WTC11 (cell line): ENCODE measurements around the gene ZFYVE1. TPM values are rescaled to one million over a fixed set of nuclear protein-coding genes. Genes with fewer than 3 reads are reported as not detected.

Experiments used
- ATAC-seq: fragments of 200-7000 bp; cut with Tn5 transposase; 2 replicates; pipeline ENCODE4 v1.10.0; 2021; ENCODE audit warnings: mild to moderate bottlenecking, moderate library complexity
- CTCF ChIA-PET: fragments of 300-600 bp; sonication (Branson Sonifier 250); formaldehyde crosslinking; loops from one replicate; lab custom pipeline; 2021; ENCODE audit warnings: antibody characterized with exemption; lab: Charles Lee
- POLR2A ChIA-PET: fragments of 350-600 bp; sonication (Branson Sonifier 250); formaldehyde crosslinking; loops from one replicate; lab custom pipeline; 2021; ENCODE audit warnings: antibody characterized with exemption; lab: Charles Lee
- DNase-seq: peaks from one replicate; pipeline ENCODE4 v3.0.0; 2021; ENCODE audit warnings: low spot score
- H3K27ac Mint-ChIP-seq: 2 replicates; pipeline ENCODE4 v1.8.0; 2021; ENCODE audit warnings: mixed read lengths
- H3K27me3 Mint-ChIP-seq: 2 replicates; pipeline ENCODE4 v1.8.0; 2021; ENCODE audit warnings: low read depth, mild to moderate bottlenecking, moderate library complexity, mixed read lengths
- H3K36me3 Mint-ChIP-seq: 2 replicates; pipeline ENCODE4 v1.8.0; 2021; ENCODE audit warnings: mixed read lengths
- H3K4me1 Mint-ChIP-seq: 2 replicates; pipeline ENCODE4 v1.8.0; 2022; ENCODE audit warnings: mixed read lengths
- H3K4me3 Mint-ChIP-seq: 2 replicates; pipeline ENCODE4 v1.8.0; 2021; ENCODE audit warnings: mild to moderate bottlenecking, moderate library complexity, mixed read lengths
- H3K9me3 Mint-ChIP-seq: 2 replicates; pipeline ENCODE4 v1.8.0; 2021; ENCODE audit warnings: mixed read lengths
- CBFB ChIP-seq: sonication (generic); formaldehyde crosslinking; IDR thresholded peaks from 2 replicates; pipeline ENCODE4 v1.8.1; 2022; ENCODE audit warnings: mild to moderate bottlenecking, low read depth, missing genetic modification reagents
- CREB1 ChIP-seq: sonication (generic); formaldehyde crosslinking; IDR thresholded peaks from 2 replicates; pipeline ENCODE4 v1.8.0; 2023; ENCODE audit warnings: mild to moderate bottlenecking, missing genetic modification reagents
- EMX1 ChIP-seq: fragments of 250-450 bp; sonication (Bioruptor Pico); IDR thresholded peaks from 2 replicates; pipeline ENCODE4 v1.8.0; 2021; ENCODE audit warnings: mild to moderate bottlenecking
- ESRRA ChIP-seq: sonication (generic); formaldehyde crosslinking; IDR thresholded peaks from 2 replicates; pipeline ENCODE4 v1.8.1; 2022; ENCODE audit warnings: mild to moderate bottlenecking, missing genetic modification reagents, borderline replicate concordance
- GABPB1 ChIP-seq: sonication (generic); formaldehyde crosslinking; IDR thresholded peaks from 2 replicates; pipeline ENCODE4 v1.8.1; 2023; ENCODE audit warnings: mild to moderate bottlenecking, missing genetic modification reagents
- GTF2I ChIP-seq: fragments of 250-450 bp; sonication (Bioruptor Pico); conservative IDR thresholded peaks from 2 replicates; pipeline ENCODE4 v1.4.0; 2021; ENCODE audit warnings: mild to moderate bottlenecking
- JAZF1 ChIP-seq: fragments of 250-450 bp; sonication (Bioruptor Pico); IDR thresholded peaks from 2 replicates; pipeline ENCODE4 v1.9.0; 2021; ENCODE audit warnings: moderate library complexity, mild to moderate bottlenecking, inconsistent platforms
- JUN ChIP-seq: sonication (generic); formaldehyde crosslinking; IDR thresholded peaks from 2 replicates; pipeline ENCODE4 v1.8.0; 2023; ENCODE audit warnings: mild to moderate bottlenecking, missing genetic modification reagents
- KAT7 ChIP-seq: sonication (generic); formaldehyde crosslinking; IDR thresholded peaks from 2 replicates; pipeline ENCODE4 v1.8.1; 2023; ENCODE audit warnings: missing genetic modification reagents, mild to moderate bottlenecking, borderline replicate concordance
- MXD4 ChIP-seq: fragments of 250-450 bp; sonication (Bioruptor Pico); IDR thresholded peaks from 2 replicates; pipeline ENCODE4 v1.8.0; 2021; ENCODE audit warnings: mild to moderate bottlenecking, moderate library complexity, borderline replicate concordance
- NFATC4 ChIP-seq: fragments of 250-450 bp; sonication (Bioruptor Pico); IDR thresholded peaks from 2 replicates; pipeline ENCODE4 v1.9.0; 2021; ENCODE audit warnings: mild to moderate bottlenecking
- NR3C1 ChIP-seq: sonication (generic); formaldehyde crosslinking; conservative IDR thresholded peaks from 2 replicates; pipeline ENCODE4 v1.8.1; 2023; ENCODE audit warnings: low read depth, mild to moderate bottlenecking, missing genetic modification reagents
- RORB ChIP-seq: fragments of 250-450 bp; sonication (Bioruptor Pico); IDR thresholded peaks from 2 replicates; pipeline ENCODE4 v1.9.0; 2021; ENCODE audit warnings: mild to moderate bottlenecking
- SMAD3 ChIP-seq: sonication (generic); formaldehyde crosslinking; IDR thresholded peaks from 2 replicates; pipeline ENCODE4 v1.8.0; 2022; ENCODE audit warnings: missing genetic modification reagents, mild to moderate bottlenecking, borderline replicate concordance
- SOX15 ChIP-seq: fragments of 250-450 bp; sonication (Bioruptor Pico); IDR thresholded peaks from 2 replicates; pipeline ENCODE4 v1.9.0; 2021; ENCODE audit warnings: mild to moderate bottlenecking
- TP53 ChIP-seq: sonication (generic); formaldehyde crosslinking; IDR thresholded peaks from 2 replicates; pipeline ENCODE4 v1.8.1; 2023; ENCODE audit warnings: mild to moderate bottlenecking, missing genetic modification reagents
- ZNF219 ChIP-seq: sonication (generic); formaldehyde crosslinking; IDR thresholded peaks from 2 replicates; pipeline ENCODE4 v1.8.0; 2023; ENCODE audit warnings: missing genetic modification reagents, mild to moderate bottlenecking, borderline replicate concordance
- ZNF232 ChIP-seq: sonication (generic); formaldehyde crosslinking; IDR thresholded peaks from 2 replicates; pipeline ENCODE4 v1.8.0; 2022; ENCODE audit warnings: mild to moderate bottlenecking, missing genetic modification reagents
- ZNF263 ChIP-seq: sonication (generic); formaldehyde crosslinking; IDR thresholded peaks from 2 replicates; pipeline ENCODE4 v1.8.1; 2022; ENCODE audit warnings: low read depth, mild to moderate bottlenecking, moderate library complexity, missing genetic modification reagents
- ZNF416 ChIP-seq: fragments of 250-450 bp; sonication (Bioruptor Pico); IDR thresholded peaks from 2 replicates; pipeline ENCODE4 v1.9.0; 2021; ENCODE audit warnings: mild to moderate bottlenecking, inconsistent platforms
- ZNF423 ChIP-seq: fragments of 250-450 bp; sonication (Bioruptor Pico); IDR thresholded peaks from 2 replicates; pipeline ENCODE4 v2.1.2; 2022; ENCODE audit warnings: mild to moderate bottlenecking, moderate library complexity
- total RNA-seq: library from RNA; stranded (reverse); gene quantifications from 3 replicates; pipeline ENCODE4 v1.2.3, GENCODE V29; 2021
- TF ChIP-seq, protein P1 (sequence below): sonication (generic); formaldehyde crosslinking; IDR thresholded peaks from 2 replicates; pipeline ENCODE4 v1.8.1; 2023; ENCODE audit warnings: mild to moderate bottlenecking, moderate library complexity, missing genetic modification reagents
- TF ChIP-seq, protein P2 (sequence below): sonication (generic); formaldehyde crosslinking; IDR thresholded peaks from 2 replicates; pipeline ENCODE4 v1.8.0; 2022; ENCODE audit warnings: mild to moderate bottlenecking, missing genetic modification reagents
- TF ChIP-seq, protein P3 (sequence below): sonication (generic); formaldehyde crosslinking; IDR thresholded peaks from 2 replicates; pipeline ENCODE4 v1.8.0; 2022; ENCODE audit warnings: mild to moderate bottlenecking, missing genetic modification reagents
- TF ChIP-seq, protein P4 (sequence below): fragments of 250-450 bp; sonication (Bioruptor Pico); IDR thresholded peaks from 2 replicates; pipeline ENCODE4 v1.8.0; 2021; ENCODE audit warnings: mild to moderate bottlenecking
- TF ChIP-seq, protein P5 (sequence below): sonication (generic); formaldehyde crosslinking; IDR thresholded peaks from 2 replicates; pipeline ENCODE4 v1.8.1; 2023; ENCODE audit warnings: mild to moderate bottlenecking, missing genetic modification reagents, moderate library complexity
- TF ChIP-seq, protein P6 (sequence below): sonication (generic); formaldehyde crosslinking; IDR thresholded peaks from 2 replicates; pipeline ENCODE4 v1.8.0; 2022; ENCODE audit warnings: mild to moderate bottlenecking, missing genetic modification reagents
- TF ChIP-seq, protein P7 (sequence below): fragments of 250-450 bp; sonication (Bioruptor Pico); IDR thresholded peaks from 2 replicates; pipeline ENCODE4 v1.9.0; 2021; ENCODE audit warnings: moderate library complexity, mild to moderate bottlenecking, inconsistent platforms, borderline replicate concordance
- TF ChIP-seq, protein P8 (sequence below): sonication (generic); formaldehyde crosslinking; IDR thresholded peaks from 2 replicates; pipeline ENCODE4 v1.8.1; 2023; ENCODE audit warnings: mild to moderate bottlenecking, missing genetic modification reagents

The ZFYVE1 gene
- total RNA-seq, 1 experiment from 2014 or later = 12.8 TPM

DNA sequence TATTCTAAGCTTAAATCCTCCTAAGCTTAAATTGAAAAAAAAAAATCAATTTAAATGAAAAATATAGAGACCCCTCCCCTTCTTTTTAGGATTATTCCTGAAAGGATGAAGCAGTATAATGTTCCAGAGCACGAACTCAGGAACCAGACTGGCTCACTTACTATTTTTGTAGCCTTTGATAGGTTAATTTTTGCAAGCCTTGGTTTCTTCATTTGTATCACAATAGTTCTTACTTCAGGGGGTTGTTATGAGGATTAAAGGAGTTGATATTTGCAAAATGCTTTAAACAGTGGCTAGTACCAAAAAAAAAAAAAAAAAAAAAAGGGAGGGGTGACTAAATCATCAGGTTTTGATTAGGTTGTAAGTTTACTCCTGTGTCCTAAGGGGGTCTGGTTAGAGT is 28.3 kb upstream of the ZFYVE1 start:
- Mint-ChIP-seq H3K9me3 (no peaks in the 10 kb centered on the region), H3K27ac (no peak overlapping the region), H3K36me3 (peaks cover 7% of the 10 kb centered on the region), H3K4me3 (no peak overlapping the region; the same call in 1 of the 2 replicates), H3K27me3 (no peaks in the 10 kb centered on the region), H3K4me1 (peaks cover 24% of the 10 kb centered on the region)
- no peak for ATAC-seq
- CTCF ChIA-PET = no interaction called here
- POLR2A ChIA-PET = no interaction called here
- no peak for TF ChIP-seq CBFB (CRISPR knock-in tag)
- TF ChIP-seq, protein P1, sequence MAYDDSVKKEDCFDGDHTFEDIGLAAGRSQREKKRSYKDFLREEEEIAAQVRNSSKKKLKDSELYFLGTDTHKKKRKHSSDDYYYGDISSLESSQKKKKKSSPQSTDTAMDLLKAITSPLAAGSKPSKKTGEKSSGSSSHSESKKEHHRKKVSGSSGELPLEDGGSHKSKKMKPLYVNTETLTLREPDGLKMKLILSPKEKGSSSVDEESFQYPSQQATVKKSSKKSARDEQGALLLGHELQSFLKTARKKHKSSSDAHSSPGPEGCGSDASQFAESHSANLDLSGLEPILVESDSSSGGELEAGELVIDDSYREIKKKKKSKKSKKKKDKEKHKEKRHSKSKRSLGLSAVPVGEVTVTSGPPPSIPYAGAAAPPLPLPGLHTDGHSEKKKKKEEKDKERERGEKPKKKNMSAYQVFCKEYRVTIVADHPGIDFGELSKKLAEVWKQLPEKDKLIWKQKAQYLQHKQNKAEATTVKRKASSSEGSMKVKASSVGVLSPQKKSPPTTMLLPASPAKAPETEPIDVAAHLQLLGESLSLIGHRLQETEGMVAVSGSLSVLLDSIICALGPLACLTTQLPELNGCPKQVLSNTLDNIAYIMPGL = no peak
- no peak for TF ChIP-seq SMAD3
- no peak for TF ChIP-seq CREB1 (CRISPR knock-in tag)
- TF ChIP-seq ZNF219 (CRISPR knock-in tag) = no peak
- no peak for TF ChIP-seq ZNF232 (CRISPR knock-in tag)
- TF ChIP-seq ESRRA (CRISPR knock-in tag) = no peak
- TF ChIP-seq, protein P2, sequence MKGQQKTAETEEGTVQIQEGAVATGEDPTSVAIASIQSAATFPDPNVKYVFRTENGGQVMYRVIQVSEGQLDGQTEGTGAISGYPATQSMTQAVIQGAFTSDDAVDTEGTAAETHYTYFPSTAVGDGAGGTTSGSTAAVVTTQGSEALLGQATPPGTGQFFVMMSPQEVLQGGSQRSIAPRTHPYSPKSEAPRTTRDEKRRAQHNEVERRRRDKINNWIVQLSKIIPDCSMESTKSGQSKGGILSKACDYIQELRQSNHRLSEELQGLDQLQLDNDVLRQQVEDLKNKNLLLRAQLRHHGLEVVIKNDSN (CRISPR knock-in tag) = no peak
- no peak for TF ChIP-seq ZNF423 (CRISPR knock-in tag)
- no peak for TF ChIP-seq JAZF1
- TF ChIP-seq ZNF416 (CRISPR knock-in tag) = no peak
- TF ChIP-seq, protein P3, sequence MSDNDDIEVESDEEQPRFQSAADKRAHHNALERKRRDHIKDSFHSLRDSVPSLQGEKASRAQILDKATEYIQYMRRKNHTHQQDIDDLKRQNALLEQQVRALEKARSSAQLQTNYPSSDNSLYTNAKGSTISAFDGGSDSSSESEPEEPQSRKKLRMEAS (CRISPR knock-in tag) = no peak
- no peak for DNase-seq

DNA sequence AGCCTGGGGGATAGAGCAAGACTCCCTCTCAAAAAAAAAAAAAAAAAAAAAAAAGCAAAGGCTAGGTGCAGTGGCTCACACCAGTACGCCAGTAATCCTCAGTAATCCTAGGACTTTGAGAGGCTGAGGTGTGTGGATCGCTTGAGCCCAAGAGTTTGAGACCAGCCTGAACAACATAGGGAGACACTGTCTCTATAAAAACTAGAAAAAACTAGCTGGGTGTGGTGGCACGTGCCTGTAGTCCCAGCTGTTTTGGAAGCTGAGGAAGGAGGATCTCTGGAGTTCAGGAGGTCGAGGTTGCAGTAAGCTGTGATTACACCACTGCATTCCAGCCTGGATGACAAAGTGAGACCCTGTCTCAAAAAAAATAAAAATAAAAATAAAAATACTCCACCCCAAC is 22.5 kb upstream of the ZFYVE1 start:
- Mint-ChIP-seq H3K36me3 (no peaks in the 10 kb centered on the region), H3K27me3 (no peaks in the 10 kb centered on the region), H3K27ac (no peak overlapping the region), H3K9me3 (no peaks in the 10 kb centered on the region), H3K4me3 (no peak overlapping the region), H3K4me1 (no peaks in the 10 kb centered on the region)
- ChIA-PET POLR2A (no interaction called here), CTCF (interaction anchor here (0.6 to 0.7 kb wide), 2 partner anchors 8 to 423 kb away, joined by 3 to 4 read pairs; no protein-coding TSS in a partner anchor)
- ATAC-seq (no peak), DNase-seq (no peak)
- TF ChIP-seq, protein P4, sequence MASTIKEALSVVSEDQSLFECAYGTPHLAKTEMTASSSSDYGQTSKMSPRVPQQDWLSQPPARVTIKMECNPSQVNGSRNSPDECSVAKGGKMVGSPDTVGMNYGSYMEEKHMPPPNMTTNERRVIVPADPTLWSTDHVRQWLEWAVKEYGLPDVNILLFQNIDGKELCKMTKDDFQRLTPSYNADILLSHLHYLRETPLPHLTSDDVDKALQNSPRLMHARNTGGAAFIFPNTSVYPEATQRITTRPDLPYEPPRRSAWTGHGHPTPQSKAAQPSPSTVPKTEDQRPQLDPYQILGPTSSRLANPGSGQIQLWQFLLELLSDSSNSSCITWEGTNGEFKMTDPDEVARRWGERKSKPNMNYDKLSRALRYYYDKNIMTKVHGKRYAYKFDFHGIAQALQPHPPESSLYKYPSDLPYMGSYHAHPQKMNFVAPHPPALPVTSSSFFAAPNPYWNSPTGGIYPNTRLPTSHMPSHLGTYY (CRISPR knock-in tag) = no peak
- TF ChIP-seq GTF2I = no peak
- TF ChIP-seq NR3C1 (CRISPR knock-in tag) = no peak
- no peak for TF ChIP-seq KAT7 (CRISPR knock-in tag)
- no peak for TF ChIP-seq NFATC4 (CRISPR knock-in tag)
- TF ChIP-seq, protein P5, sequence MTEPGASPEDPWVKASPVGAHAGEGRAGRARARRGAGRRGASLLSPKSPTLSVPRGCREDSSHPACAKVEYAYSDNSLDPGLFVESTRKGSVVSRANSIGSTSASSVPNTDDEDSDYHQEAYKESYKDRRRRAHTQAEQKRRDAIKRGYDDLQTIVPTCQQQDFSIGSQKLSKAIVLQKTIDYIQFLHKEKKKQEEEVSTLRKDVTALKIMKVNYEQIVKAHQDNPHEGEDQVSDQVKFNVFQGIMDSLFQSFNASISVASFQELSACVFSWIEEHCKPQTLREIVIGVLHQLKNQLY (CRISPR knock-in tag) = no peak
- no peak for TF ChIP-seq EMX1 (CRISPR knock-in tag)
- TF ChIP-seq SOX15 (CRISPR knock-in tag) = no peak
- no peak for TF ChIP-seq ZNF263 (CRISPR knock-in tag)
- TF ChIP-seq RORB (CRISPR knock-in tag) = no peak
- TF ChIP-seq, protein P6, sequence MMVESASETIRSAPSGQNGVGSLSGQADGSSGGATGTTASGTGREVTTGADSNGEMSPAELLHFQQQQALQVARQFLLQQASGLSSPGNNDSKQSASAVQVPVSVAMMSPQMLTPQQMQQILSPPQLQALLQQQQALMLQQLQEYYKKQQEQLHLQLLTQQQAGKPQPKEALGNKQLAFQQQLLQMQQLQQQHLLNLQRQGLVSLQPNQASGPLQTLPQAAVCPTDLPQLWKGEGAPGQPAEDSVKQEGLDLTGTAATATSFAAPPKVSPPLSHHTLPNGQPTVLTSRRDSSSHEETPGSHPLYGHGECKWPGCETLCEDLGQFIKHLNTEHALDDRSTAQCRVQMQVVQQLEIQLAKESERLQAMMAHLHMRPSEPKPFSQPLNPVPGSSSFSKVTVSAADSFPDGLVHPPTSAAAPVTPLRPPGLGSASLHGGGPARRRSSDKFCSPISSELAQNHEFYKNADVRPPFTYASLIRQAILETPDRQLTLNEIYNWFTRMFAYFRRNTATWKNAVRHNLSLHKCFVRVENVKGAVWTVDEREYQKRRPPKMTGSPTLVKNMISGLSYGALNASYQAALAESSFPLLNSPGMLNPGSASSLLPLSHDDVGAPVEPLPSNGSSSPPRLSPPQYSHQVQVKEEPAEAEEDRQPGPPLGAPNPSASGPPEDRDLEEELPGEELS (CRISPR knock-in tag) = no peak
- TF ChIP-seq ZNF416 (CRISPR knock-in tag) = no peak
- TF ChIP-seq TP53 (CRISPR knock-in tag) = no peak
- TF ChIP-seq, protein P7, sequence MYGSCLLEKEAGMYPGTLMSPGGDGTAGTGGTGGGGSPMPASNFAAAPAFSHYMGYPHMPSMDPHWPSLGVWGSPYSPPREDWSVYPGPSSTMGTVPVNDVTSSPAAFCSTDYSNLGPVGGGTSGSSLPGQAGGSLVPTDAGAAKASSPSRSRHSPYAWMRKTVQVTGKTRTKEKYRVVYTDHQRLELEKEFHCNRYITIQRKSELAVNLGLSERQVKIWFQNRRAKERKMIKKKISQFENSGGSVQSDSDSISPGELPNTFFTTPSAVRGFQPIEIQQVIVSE (CRISPR knock-in tag) = no peak
- no peak for TF ChIP-seq GABPB1 (CRISPR knock-in tag)
- no peak for TF ChIP-seq JUN (CRISPR knock-in tag)
- TF ChIP-seq MXD4 (CRISPR knock-in tag) = no peak
- TF ChIP-seq ZNF232 (CRISPR knock-in tag) = no peak
- TF ChIP-seq, protein P8, sequence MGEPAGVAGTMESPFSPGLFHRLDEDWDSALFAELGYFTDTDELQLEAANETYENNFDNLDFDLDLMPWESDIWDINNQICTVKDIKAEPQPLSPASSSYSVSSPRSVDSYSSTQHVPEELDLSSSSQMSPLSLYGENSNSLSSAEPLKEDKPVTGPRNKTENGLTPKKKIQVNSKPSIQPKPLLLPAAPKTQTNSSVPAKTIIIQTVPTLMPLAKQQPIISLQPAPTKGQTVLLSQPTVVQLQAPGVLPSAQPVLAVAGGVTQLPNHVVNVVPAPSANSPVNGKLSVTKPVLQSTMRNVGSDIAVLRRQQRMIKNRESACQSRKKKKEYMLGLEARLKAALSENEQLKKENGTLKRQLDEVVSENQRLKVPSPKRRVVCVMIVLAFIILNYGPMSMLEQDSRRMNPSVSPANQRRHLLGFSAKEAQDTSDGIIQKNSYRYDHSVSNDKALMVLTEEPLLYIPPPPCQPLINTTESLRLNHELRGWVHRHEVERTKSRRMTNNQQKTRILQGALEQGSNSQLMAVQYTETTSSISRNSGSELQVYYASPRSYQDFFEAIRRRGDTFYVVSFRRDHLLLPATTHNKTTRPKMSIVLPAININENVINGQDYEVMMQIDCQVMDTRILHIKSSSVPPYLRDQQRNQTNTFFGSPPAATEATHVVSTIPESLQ (CRISPR knock-in tag) = no peak
